Colonic mucosa (tissue), 4 donors: ENCODE measurements around the gene ATG101. TPM values are rescaled to one million over a fixed set of nuclear protein-coding genes. Genes with fewer than 3 reads are reported as not detected.

Source experiments
- DNase-seq: peaks from one replicate; pipeline ENCODE4 v3.0.0-alpha.2; 2020
- H3K27ac ChIP-seq: fragments of 200-600 bp; one replicate; pipeline ENCODE4 v1.8.0; 2021
- H3K27me3 ChIP-seq: fragments of 200-600 bp; one replicate; pipeline ENCODE4 v1.8.0; 2021
- H3K36me3 ChIP-seq: fragments of 200-600 bp; one replicate; pipeline ENCODE4 v1.8.0; 2021
- H3K4me1 ChIP-seq: fragments of 200-600 bp; one replicate; pipeline ENCODE4 v1.8.0; 2021; ENCODE audit warnings: mild to moderate bottlenecking
- H3K4me3 ChIP-seq: fragments of 200-600 bp; one replicate; pipeline ENCODE4 v1.8.0; 2021
- H3K9ac ChIP-seq, 2 donors: one replicate each; pipeline ENCODE4 v1.7.0; 2013; ENCODE audit warnings: control low read depth in 2 of 2, low read depth in 2 of 2, low read length in 2 of 2
- H3K9me3 ChIP-seq: fragments of 200-600 bp; one replicate; pipeline ENCODE4 v1.8.0; 2021
- CTCF ChIP-seq: fragments of 200-600 bp; IDR thresholded peaks from one replicate; pipeline ENCODE4 v1.8.0; 2022; ENCODE audit warnings: antibody characterized with exemption, mild to moderate bottlenecking
- intact Hi-C: fragments of 100-400 bp; cut with DNase I; formaldehyde crosslinking; loops from one replicate; pipeline ENCODE4 v1.14.1; 2022
- total RNA-seq, 2 donors: library from RNA; stranded (reverse); fragmentation: NEBNext Ultra II Directional in 1 of 2; extraction: Animal tissue kit (Norgen Biotek cat#: 25700) in 1 of 2; gene quantifications; one replicate each; pipeline ENCODE4 v1.2.1, GENCODE V29; 2021
- donor health status: healthy.
- donor health status: DM: no; HTN: no; CAD: no.
- donor health status: DM: no; HTN: no; CAD: no.

The ATG101 gene
- total RNA-seq, 2 donors from 2014 or later, result 37.7 to 44.0 TPM

DNA sequence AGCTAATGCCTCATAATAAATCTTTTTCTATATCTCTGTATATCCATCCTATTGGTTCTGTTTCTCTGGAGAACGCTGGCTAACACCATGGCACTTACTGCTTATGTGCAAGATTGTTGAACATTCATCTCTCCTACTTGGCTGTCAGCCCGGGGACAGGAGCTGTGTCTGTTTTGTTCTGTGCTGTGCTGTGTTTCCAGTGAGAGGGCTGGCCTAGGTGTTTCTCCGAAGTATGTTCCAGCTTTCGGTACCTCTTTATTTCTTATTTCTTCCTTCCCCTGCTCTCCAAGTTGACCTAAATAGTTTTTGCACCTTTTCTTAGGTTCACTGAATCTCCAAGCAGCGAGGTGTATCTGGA, 37.4 kb upstream of the ATG101 start:
- no peak overlapping the region for H3K4me3 ChIP-seq
- H3K9ac ChIP-seq, result peak overlapping the region in 1 of 2 donors; percentile 73
- peak; percentile 75 for DNase-seq
- no peaks in the 10 kb centered on the region for H3K9me3 ChIP-seq
- no peaks in the 10 kb centered on the region for H3K36me3 ChIP-seq
- peak overlapping the region; percentile 80 for H3K27ac ChIP-seq
- TF ChIP-seq CTCF, result no peak
- peaks cover 7% of the 10 kb centered on the region for H3K4me1 ChIP-seq
- intact Hi-C loops, result loop anchor here (2.0 kb wide), 1 partner anchor 18 kb away; the partner anchor contains the start of gene NR4A1
- no peaks in the 10 kb centered on the region for H3K27me3 ChIP-seq

DNA sequence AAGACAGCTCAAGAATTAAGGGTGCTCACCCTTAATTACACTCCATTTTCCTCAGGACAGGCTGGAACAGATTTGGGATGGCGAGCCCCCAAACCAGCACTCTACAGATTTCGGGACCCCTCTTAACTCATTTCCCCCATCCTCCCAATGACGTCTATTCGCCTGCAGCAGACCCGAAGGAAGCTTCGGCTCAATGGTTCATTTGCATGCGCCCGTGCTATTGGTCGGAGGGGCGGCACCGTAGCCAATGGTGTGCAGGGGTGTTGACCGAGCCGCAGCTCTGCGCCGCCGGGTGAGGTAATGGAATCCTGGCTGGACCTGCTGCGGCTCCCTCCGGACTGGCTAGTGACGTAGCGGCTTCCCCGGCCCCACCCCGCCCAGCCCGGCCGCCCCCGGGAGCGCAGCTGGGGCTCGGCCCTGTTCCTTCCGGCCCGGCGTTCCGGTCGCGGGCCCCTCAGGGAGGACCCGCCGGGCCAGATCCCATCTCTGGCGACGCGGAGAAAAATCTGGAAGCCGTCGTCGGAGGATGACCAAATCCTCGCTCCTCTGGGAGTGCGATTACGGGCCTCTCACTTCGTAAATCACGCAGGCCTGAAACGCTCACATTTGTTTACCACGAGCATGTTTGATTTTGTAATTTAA, 36.9 kb upstream of the ATG101 start:
- Histone ChIP-seq H3K4me3 (peak overlapping the region; percentile 21), H3K9me3 (no peaks in the 10 kb centered on the region), H3K27ac (peak overlapping the region; percentile 80), H3K36me3 (no peaks in the 10 kb centered on the region), H3K9ac (peak overlapping the region; percentile 56 to 73), H3K4me1 (peaks cover 7% of the 10 kb centered on the region), H3K27me3 (no peaks in the 10 kb centered on the region)
- intact Hi-C loops, result loop anchor here (2.0 kb wide), 1 partner anchor 18 kb away; the partner anchor contains the start of gene NR4A1
- no peak for TF ChIP-seq CTCF
- DNase-seq, result peak; percentile 97

- H3K9me3 ChIP-seq, result no peaks in the 10 kb centered on the region
- H3K9ac ChIP-seq, result peak overlapping the region; percentile 56 to 59
- peaks cover 7% of the 10 kb centered on the region for H3K4me1 ChIP-seq
- H3K27ac ChIP-seq, result peak overlapping the region; percentile 80
- DNase-seq, result peak; percentile 32
- intact Hi-C loops, result loop anchor here (2.0 kb wide), 1 partner anchor 17 kb away; the partner anchor contains the start of gene NR4A1
- H3K27me3 ChIP-seq, result no peaks in the 10 kb centered on the region
- peak overlapping the region; percentile 21 for H3K4me3 ChIP-seq
- TF ChIP-seq CTCF, result no peak
- H3K36me3 ChIP-seq, result no peaks in the 10 kb centered on the region
Observed at GRCh38 chr12:52033446-52034140, 36.2 kb upstream of the ATG101 start.

DNA sequence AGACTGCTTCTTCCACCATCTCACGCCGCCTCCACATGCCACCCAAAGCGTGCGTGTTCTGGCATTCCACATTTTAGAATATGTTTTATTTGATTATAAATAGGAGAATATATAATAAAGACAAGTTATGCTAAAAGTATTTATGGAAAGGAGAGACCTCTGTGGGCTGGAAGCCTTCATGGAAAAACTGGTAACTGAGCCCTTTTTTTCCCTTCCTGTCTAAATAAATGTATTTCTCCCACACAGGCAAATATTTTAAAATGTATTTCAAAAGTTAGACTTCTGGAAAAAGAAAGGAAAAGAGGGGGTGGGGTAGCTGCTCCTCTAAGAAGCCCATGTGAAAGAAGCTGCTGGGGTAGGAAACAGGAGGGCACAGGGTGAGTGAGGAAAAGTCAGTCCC, 34.6 kb upstream of the ATG101 start:
- H3K36me3 ChIP-seq, result no peaks in the 10 kb centered on the region
- intact Hi-C loops, result no loop called here
- no peak overlapping the region for H3K9ac ChIP-seq
- no peak for DNase-seq
- H3K27me3 ChIP-seq, result no peaks in the 10 kb centered on the region
- no peak for TF ChIP-seq CTCF
- H3K27ac ChIP-seq, result no peak overlapping the region
- peaks cover 7% of the 10 kb centered on the region for H3K4me1 ChIP-seq
- H3K4me3 ChIP-seq, result no peak overlapping the region
- H3K9me3 ChIP-seq, result no peaks in the 10 kb centered on the region

- DNase-seq, result peak; percentile 26
- H3K27ac ChIP-seq, result peak overlapping the region; percentile 57
- H3K9ac ChIP-seq, result peak overlapping the region in 1 of 2 donors; percentile 90
- intact Hi-C loops, result no loop called here
- peaks cover 7% of the 10 kb centered on the region for H3K4me1 ChIP-seq
- no peaks in the 10 kb centered on the region for H3K9me3 ChIP-seq
- no peak for TF ChIP-seq CTCF
- H3K4me3 ChIP-seq, result no peak overlapping the region
- no peaks in the 10 kb centered on the region for H3K36me3 ChIP-seq
- H3K27me3 ChIP-seq, result no peaks in the 10 kb centered on the region
Observed at GRCh38 chr12:52035926-52036325, 33.9 kb upstream of the ATG101 start.
